ENCODE results near the gene TRABD2B.

- TF ChIP-seq SRF (IDR thresholded peaks at IDR 0.05; ENCODE audit: low read depth) (no peak), POLR2A (IDR thresholded peaks at IDR 0.05; ENCODE audit: borderline replicate concordance, extremely low read depth, insufficient read depth, insufficient read length) (no peak), POLR2AphosphoS5 (IDR thresholded peaks at IDR 0.05; ENCODE audit: low read depth, low read length) (no peak), CTCF (IDR thresholded peaks at IDR 0.05 in 2 of 3, conservative IDR thresholded peaks at IDR 0.05 in 1 of 3; ENCODE audit: borderline replicate concordance in 1 of 3, insufficient read depth in 1 of 3, low read depth in 2 of 3, low read length in 2 of 3) (no peak), RAD21 (IDR thresholded peaks at IDR 0.05; ENCODE audit: low read depth) (no peak)
Measured at GRCh38 chr1:47979724-47980123, 17.5 kb downstream of the TRABD2B start.

All from HCT116 (cell line).